GM12874 (cell line): Measurements from ENCODE around the gene SLC7A6.
A peak's percentile ranks its signal among the peaks of the same experiment; 100 is the strongest.

Experiments
- CTCF ChIP-seq: IDR thresholded peaks from 2 replicates; pipeline ENCODE4 v1.5.1; 2011; ENCODE audit warnings: low read depth, mild to moderate bottlenecking, control low read depth, low read length, moderate library complexity; ENCODE audit not compliant: insufficient read depth

SLC7A6 gene

GRCh38 chr16:68226116-68226515 lies 38.2 kb upstream of the SLC7A6 start:
- TF ChIP-seq CTCF = no peak

- TF ChIP-seq CTCF = no peak
Measured at GRCh38 chr16:68227183-68227793, 37.0 kb upstream of the SLC7A6 start.

GRCh38 chr16:68227850-68228553 lies 36.3 kb upstream of the SLC7A6 start:
- TF ChIP-seq CTCF = no peak

- TF ChIP-seq CTCF = no peak
Measured at GRCh38 chr16:68228652-68229051, 35.7 kb upstream of the SLC7A6 start.

- TF ChIP-seq CTCF = peak; percentile 76
Measured at GRCh38 chr16:68229431-68230175, 34.7 kb upstream of the SLC7A6 start.

- TF ChIP-seq CTCF = no peak
Measured at GRCh38 chr16:68230176-68230571, 34.2 kb upstream of the SLC7A6 start.

GRCh38 chr16:68230956-68231355 lies 33.4 kb upstream of the SLC7A6 start:
- TF ChIP-seq CTCF = no peak
